ENCODE measurements around the gene BMP6.

GRCh38 chr6:7720346-7720745 is 5.6 kb upstream of the BMP6 start:
- TF ChIP-seq CTCF (IDR thresholded peaks at IDR 0.05) (no peak), POLR2A (IDR thresholded peaks at IDR 0.05) (no peak)

Data from breast epithelium (tissue), 3 donors.